ENCODE data around the gene ENTR1.

ENTR1 gene

DNA sequence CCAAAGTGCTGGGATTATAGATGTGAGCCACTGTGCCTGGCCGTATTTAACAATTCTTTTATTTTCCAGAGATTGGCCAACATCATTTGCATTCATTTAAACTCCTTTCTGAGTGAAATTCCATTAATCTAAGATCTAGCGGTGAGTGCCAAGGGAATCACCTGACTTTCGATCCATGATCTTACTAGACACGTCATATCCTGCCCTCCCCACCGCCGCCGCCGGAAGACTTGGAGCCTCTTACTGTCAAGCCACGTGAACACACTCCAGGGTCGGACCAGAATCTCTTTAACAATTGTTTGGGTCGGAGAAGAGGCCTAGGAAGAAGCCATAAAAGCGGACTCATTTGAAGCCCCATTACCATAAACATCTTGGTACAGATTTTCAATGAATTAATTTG lies 16.4 kb upstream of the ENTR1 start:
- TF ChIP-seq ZBTB7A (IDR thresholded peaks at IDR 0.05; ENCODE audit: low read depth) (no peak), CREB1 (IDR thresholded peaks at IDR 0.05; ENCODE audit: low read depth) (no peak), FOXM1 (IDR thresholded peaks at IDR 0.05; ENCODE audit: borderline replicate concordance, low read depth) (no peak), TEAD4 (IDR thresholded peaks at IDR 0.05) (no peak), EP300 (IDR thresholded peaks at IDR 0.05; ENCODE audit: borderline replicate concordance) (no peak), TAF1 (IDR thresholded peaks at IDR 0.05; ENCODE audit: low read depth) (no peak), EGR1 (IDR thresholded peaks at IDR 0.05) (no peak), NFIC (IDR thresholded peaks at IDR 0.05) (no peak), CEBPB (IDR thresholded peaks at IDR 0.05) (no peak), YY1 (IDR thresholded peaks at IDR 0.05; ENCODE audit: low read depth) (no peak), TCF12 (IDR thresholded peaks at IDR 0.05; ENCODE audit: low read depth) (no peak), RAD21 (IDR thresholded peaks at IDR 0.05; ENCODE audit: low read depth) (no peak)
- TF ChIP-seq, protein P1, sequence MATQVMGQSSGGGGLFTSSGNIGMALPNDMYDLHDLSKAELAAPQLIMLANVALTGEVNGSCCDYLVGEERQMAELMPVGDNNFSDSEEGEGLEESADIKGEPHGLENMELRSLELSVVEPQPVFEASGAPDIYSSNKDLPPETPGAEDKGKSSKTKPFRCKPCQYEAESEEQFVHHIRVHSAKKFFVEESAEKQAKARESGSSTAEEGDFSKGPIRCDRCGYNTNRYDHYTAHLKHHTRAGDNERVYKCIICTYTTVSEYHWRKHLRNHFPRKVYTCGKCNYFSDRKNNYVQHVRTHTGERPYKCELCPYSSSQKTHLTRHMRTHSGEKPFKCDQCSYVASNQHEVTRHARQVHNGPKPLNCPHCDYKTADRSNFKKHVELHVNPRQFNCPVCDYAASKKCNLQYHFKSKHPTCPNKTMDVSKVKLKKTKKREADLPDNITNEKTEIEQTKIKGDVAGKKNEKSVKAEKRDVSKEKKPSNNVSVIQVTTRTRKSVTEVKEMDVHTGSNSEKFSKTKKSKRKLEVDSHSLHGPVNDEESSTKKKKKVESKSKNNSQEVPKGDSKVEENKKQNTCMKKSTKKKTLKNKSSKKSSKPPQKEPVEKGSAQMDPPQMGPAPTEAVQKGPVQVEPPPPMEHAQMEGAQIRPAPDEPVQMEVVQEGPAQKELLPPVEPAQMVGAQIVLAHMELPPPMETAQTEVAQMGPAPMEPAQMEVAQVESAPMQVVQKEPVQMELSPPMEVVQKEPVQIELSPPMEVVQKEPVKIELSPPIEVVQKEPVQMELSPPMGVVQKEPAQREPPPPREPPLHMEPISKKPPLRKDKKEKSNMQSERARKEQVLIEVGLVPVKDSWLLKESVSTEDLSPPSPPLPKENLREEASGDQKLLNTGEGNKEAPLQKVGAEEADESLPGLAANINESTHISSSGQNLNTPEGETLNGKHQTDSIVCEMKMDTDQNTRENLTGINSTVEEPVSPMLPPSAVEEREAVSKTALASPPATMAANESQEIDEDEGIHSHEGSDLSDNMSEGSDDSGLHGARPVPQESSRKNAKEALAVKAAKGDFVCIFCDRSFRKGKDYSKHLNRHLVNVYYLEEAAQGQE (IDR thresholded peaks at IDR 0.05; ENCODE audit: low read depth) = no peak
- TF ChIP-seq, protein P2, sequence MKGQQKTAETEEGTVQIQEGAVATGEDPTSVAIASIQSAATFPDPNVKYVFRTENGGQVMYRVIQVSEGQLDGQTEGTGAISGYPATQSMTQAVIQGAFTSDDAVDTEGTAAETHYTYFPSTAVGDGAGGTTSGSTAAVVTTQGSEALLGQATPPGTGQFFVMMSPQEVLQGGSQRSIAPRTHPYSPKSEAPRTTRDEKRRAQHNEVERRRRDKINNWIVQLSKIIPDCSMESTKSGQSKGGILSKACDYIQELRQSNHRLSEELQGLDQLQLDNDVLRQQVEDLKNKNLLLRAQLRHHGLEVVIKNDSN (IDR thresholded peaks at IDR 0.05) = no peak
- TF ChIP-seq, protein P3, sequence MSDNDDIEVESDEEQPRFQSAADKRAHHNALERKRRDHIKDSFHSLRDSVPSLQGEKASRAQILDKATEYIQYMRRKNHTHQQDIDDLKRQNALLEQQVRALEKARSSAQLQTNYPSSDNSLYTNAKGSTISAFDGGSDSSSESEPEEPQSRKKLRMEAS (IDR thresholded peaks at IDR 0.05) = no peak

DNA sequence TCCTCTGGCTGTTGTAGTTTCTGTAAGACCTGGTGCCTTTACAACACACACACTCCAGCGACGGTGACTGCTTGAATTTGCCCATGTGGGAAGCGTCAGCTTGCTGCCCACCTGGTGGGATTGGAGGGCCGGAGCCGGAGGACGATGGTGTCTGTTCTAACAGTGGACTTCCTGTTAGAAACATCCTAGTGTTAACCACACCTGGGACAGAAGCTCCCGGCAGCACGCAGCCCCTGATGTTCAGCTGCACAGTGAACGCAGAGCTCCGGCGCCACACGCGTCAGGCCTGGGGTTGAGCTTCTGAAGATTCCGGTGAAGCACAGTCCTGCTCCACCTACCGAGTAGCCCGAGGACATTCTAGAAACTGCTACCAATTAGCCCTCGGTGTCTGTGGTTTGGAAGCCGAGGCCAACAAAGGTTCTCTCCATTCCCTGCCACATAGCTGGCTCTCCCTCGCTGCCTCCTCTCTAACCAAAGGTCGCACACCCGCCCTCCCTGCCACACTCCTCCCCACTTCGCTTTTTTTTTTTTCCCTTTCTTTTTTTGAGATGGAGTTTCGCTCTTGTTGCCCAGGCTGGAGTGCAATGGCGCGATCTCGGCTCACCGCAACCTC lies 14.4 kb upstream of the ENTR1 start:
- no peak for TF ChIP-seq CREB1 (IDR thresholded peaks at IDR 0.05; ENCODE audit: low read depth)
- TF ChIP-seq TEAD4 (IDR thresholded peaks at IDR 0.05) = no peak
- TF ChIP-seq, protein P2 (IDR thresholded peaks at IDR 0.05) = no peak
- TF ChIP-seq TCF12 (IDR thresholded peaks at IDR 0.05; ENCODE audit: low read depth) = no peak
- no peak for TF ChIP-seq NFIC (IDR thresholded peaks at IDR 0.05)

DNA sequence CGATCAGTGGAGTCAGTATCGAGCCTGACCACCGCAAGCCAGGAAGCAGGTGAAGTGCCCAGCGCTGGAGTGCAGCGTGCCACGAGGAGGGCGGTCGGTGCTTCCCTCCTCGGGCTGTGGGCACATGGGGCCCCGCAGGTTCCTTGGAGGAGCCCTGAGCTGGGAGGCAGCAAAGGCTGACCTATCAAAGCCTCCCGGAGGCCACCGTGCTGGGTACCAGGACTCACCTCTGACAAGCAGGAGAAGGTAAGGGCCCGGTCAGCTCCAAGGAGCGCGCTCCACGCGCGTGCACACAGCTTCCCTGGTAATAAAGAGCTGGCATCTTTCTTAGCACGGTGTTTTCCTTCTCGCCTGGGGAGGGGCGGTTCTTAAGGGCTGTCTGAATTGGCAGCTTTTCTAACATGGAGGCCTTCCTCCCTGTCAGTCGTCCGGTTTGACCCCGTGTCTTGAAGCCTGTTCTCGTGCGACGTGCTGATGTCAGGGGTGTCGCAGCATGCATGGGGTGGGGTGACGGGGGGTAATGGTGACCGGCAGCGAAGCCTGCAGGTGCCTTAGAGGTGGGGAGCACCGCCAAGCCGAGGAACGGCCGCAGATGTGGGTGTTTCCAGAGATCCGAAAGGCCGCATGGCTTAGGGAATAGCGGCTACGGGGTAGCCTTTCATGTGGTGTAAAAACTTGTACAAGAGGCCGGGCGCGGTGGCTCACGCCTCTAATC lies 13.2 kb upstream of the ENTR1 start:
- TF ChIP-seq FOXM1 (IDR thresholded peaks at IDR 0.05; ENCODE audit: borderline replicate concordance, low read depth) (no peak), EGR1 (IDR thresholded peaks at IDR 0.05) (no peak), EP300 (IDR thresholded peaks at IDR 0.05; ENCODE audit: borderline replicate concordance) (no peak), ZBTB7A (IDR thresholded peaks at IDR 0.05; ENCODE audit: low read depth) (no peak), CEBPB (IDR thresholded peaks at IDR 0.05) (no peak), CREB1 (IDR thresholded peaks at IDR 0.05; ENCODE audit: low read depth) (no peak), NFIC (IDR thresholded peaks at IDR 0.05) (no peak), TEAD4 (IDR thresholded peaks at IDR 0.05) (no peak), YY1 (IDR thresholded peaks at IDR 0.05; ENCODE audit: low read depth) (no peak), TCF12 (IDR thresholded peaks at IDR 0.05; ENCODE audit: low read depth) (no peak), TAF1 (IDR thresholded peaks at IDR 0.05; ENCODE audit: low read depth) (no peak), RAD21 (IDR thresholded peaks at IDR 0.05; ENCODE audit: low read depth) (no peak)
- TF ChIP-seq, protein P2 (IDR thresholded peaks at IDR 0.05) = no peak
- TF ChIP-seq, protein P1 (IDR thresholded peaks at IDR 0.05; ENCODE audit: low read depth) = no peak
- TF ChIP-seq, protein P3 (IDR thresholded peaks at IDR 0.05) = no peak

DNA sequence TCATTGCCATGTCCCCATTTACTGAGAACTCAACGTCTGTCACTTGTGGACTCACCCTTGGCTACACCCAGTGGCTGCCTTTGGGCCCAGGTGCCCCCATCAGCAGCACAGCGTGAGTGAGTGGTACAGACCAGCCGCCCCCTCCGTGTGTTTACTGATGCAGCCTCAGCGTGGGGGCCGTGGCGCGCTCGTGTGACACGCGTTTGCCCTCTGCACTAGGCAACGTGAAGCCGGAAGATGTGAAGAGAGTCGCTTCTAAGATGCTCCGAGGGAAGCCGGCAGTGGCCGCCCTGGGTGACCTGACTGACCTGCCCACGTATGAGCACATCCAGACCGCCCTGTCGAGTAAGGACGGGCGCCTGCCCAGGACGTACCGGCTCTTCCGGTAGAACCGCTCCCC lies 12.5 kb upstream of the ENTR1 start:
- TF ChIP-seq, protein P1 (IDR thresholded peaks at IDR 0.05; ENCODE audit: low read depth) = no peak
- TF ChIP-seq YY1 (IDR thresholded peaks at IDR 0.05; ENCODE audit: low read depth) (no peak), CREB1 (IDR thresholded peaks at IDR 0.05; ENCODE audit: low read depth) (no peak), EP300 (IDR thresholded peaks at IDR 0.05; ENCODE audit: borderline replicate concordance) (no peak), ZBTB7A (IDR thresholded peaks at IDR 0.05; ENCODE audit: low read depth) (no peak), TCF12 (IDR thresholded peaks at IDR 0.05; ENCODE audit: low read depth) (no peak), EGR1 (IDR thresholded peaks at IDR 0.05) (no peak), FOXM1 (IDR thresholded peaks at IDR 0.05; ENCODE audit: borderline replicate concordance, low read depth) (no peak), TAF1 (IDR thresholded peaks at IDR 0.05; ENCODE audit: low read depth) (no peak), TEAD4 (IDR thresholded peaks at IDR 0.05) (no peak), RAD21 (IDR thresholded peaks at IDR 0.05; ENCODE audit: low read depth) (no peak), CEBPB (IDR thresholded peaks at IDR 0.05) (no peak), NFIC (IDR thresholded peaks at IDR 0.05) (no peak)
- TF ChIP-seq, protein P2 (IDR thresholded peaks at IDR 0.05) = no peak
- TF ChIP-seq, protein P3 (IDR thresholded peaks at IDR 0.05) = no peak

Measured in Ishikawa (cell line).